NCI-H1105 (cell line): ENCODE data around the gene GATAD2B.
A peak's percentile ranks its signal among the peaks of the same experiment; 100 is the strongest.
"Not testable (repeated sequence)": the region's sequence is repeated elsewhere in the genome, so short reads cannot be mapped to it uniquely, and the experiment has no call there.

Source experiments
- DNase-seq: peaks from one replicate; lab custom pipeline; 2025; lab: John Stamatoyannopoulos, UW

Gene GATAD2B

GRCh38 chr1:153888533-153888932 lies 34.2 kb downstream of the GATAD2B start:
- no peak for DNase-seq

DNA sequence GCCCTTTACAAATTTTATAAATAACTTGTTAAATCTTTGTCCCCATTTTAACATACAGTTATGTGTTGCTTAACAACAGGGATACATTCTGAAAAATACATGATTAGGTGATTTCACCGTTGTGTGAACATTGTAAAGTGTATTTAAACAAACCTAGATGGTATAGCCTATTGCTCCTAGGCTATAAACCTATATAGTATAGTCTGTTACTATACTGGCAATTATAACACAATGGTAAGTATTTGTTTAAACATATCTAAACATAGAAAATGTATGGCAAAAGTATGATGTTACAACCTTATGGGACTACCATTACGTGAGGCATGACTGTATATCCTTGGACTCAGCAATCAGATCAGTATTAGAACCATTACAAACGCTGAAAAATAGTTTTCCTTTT lies 36.6 kb downstream of the GATAD2B start:
- no peak for DNase-seq

GRCh38 chr1:153883223-153883622 lies 39.5 kb downstream of the GATAD2B start:
- DNase-seq: no peak

DNA sequence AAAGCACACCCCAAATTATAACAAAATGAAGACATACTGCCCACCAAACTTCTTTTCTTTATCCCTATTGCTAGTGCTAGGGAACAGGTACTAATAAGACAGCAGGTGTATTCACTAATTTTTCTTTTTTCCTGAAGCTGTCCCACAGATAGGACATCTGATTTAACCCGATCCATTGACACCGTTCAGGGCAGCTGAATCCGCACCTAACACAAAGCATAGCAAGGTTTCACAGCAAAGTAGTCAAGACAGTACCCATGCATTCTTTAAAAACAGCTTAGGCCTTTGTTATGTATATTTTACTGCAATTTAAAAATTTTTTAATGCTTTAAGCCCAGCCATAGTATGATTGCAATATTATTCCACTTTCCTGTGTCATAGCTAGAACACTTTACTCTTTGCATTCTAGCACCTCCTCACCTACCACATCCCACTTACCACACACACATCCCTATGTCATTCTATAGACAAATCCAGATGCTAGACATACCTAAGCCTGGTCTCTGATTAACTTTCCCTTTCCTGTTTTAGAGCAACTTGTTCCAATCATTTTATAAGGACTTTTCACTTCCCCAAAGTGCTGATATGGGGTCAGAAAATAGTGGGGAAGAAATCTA lies 40.4 kb downstream of the GATAD2B start:
- DNase-seq: no peak

- peak; percentile 94 for DNase-seq
Measured at GRCh38 chr1:153881751-153882150, 41.0 kb downstream of the GATAD2B start.

DNA sequence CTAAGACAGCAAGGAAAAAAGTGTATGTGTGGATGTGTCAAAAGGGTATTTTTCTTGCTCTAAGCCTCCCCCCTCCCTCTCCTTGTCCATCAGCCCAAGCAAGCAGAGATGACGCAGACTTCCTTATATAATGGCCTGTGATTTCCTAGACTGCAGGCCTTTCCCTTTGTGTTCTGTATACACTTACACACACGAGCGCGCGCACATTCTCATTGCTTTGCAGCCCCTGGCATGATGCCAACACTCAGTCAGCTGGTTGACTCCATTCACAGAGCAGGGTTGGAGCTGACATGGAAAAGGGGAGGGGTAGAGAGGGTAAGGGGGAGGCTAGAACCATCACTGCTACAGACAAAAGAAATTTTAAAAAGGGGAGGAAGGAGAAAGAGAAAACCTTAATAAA lies 41.8 kb downstream of the GATAD2B start:
- peak; percentile 100 for DNase-seq

- DNase-seq: no peak
Measured at GRCh38 chr1:153880024-153880423, 42.7 kb downstream of the GATAD2B start.

DNA sequence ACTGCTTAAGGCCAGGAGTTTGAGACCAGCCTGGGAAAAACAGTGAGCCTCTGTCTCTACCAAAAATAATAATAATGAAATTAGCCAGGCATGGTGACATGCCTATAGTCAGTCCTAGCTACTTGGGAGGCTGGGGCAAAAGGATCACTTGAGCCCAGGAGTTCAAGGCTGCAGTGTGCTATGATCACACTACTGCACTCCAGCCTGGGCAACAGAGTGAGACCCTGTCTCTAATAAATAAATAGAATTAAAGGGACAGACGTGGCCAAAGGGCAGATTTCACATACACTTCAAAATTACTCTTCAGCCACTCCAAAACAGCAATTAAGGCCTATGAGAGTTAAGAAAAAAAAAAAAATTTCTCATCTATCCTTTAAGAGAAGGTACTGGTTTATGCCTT lies 45.7 kb downstream of the GATAD2B start:
- DNase-seq: no peak

DNA sequence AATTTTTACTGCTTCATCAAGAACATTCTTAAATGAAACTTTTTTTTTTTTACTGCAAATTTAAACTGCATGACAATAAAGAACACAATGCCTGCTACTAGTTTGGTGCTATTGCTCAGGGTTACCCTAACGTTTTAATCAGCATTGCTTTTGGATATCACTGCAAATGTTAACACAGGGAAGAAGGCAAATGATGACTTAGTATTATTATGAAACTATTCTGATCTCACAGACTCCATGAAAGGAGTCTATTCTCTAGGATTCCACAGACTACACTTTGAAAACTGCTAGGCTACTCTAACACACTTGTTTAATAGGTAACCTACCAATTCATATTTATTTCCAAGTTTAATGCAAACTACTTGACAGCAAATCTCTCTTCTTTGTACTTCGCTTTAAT lies 49.8 kb downstream of the GATAD2B start:
- DNase-seq: no peak

DNA sequence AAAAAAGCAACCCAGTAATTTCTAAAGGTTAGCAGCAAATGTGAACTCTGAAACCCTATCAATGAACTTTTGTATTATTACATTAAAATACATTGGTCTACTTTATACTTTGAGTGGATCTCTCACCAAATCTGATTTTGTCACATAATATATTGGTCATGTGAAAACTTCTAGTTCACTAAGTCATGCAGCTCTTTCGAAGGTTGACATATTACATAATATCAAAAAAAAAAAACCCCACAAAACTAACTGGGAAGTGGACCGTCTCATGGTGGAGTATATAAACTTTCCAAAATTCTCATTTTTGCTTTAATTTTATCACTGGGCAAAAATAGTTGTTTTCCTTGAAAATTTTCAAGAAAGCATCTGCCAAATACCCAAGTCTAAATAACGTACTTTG lies 50.4 kb downstream of the GATAD2B start:
- no peak for DNase-seq

DNA sequence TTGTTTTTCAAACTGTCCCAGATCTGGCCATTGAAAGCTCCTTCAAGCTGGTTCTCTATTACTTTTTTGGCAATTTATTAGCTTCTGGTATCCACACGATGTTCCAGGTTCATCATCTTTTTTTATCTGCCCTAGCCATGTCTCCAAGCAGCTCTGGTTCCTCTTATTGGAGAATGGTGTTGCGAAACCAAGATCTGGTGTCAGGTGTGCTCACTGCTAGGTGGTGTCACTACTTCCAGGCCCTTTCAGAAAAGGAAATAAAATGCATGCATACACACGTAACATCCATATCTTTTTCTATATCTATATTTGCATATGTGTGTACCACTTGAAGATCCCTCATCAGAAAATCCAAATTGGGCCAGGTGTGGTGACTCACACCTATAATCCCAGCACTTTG lies 53.3 kb downstream of the GATAD2B start:
- DNase-seq: no peak

GRCh38 chr1:153866045-153866850 lies 56.5 kb downstream of the GATAD2B start:
- DNase-seq: no peak

DNA sequence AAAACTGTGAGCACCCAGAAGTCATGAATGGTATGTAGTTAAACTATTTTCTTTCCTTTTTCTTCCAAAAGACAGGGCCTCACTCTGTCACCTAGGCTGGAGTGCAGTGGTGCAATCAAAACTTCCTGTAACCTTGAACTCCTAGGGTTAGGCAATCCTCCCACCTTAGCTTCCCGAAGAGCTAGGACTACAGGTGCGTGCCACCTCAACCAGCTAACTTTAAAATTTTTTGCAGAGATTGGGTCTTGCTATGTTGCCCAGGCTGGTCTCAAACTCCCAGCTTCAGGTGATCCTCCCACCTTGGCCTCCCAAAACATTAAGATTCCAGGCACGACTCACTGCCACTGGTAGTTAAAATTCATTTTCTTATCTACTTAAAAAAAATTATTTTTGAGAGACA lies 62.5 kb downstream of the GATAD2B start:
- DNase-seq: no peak

DNA sequence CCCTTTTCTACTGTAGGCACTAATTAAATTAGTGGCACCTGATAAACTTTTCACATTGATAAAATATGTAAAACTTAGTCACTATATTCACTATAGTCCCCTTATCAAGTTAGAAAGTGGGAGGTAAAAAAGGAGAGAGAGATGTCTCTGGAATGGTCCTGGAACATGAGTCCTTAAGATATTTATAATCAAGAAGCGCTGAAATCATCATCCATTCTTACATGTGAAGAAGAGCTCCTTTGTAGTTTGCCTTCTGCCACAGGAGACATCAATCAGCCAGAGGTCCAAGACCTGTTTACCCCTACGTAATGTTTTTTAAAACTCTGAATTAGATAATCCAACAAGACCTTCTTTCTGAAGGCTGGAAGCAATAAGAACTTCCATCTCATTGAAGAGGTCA lies 65.3 kb downstream of the GATAD2B start:
- no peak for DNase-seq

GRCh38 chr1:153856763-153857162 lies 66.0 kb downstream of the GATAD2B start:
- no peak for DNase-seq

DNA sequence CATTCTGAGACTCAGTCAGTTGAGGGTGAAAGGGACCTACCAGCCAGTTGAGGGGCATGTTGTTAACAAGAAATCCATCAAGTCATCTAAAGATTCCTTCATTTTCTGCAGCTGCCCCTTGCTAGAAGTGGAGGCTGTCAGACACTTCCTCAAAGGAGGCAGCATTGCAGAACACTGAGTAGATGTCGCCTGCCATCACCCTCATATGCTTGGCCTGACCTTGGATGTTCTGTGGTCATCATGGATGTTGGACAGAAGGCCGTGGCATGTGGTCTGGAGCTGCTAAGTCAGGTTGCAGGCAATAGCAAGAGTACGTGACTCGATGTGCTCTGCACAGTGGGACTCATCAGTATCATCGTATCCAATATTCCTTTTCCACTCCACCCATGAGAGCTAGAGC lies 70.6 kb downstream of the GATAD2B start:
- no peak for DNase-seq

GRCh38 chr1:153849487-153850185 lies 73.1 kb downstream of the GATAD2B start:
- DNase-seq: no peak

- DNase-seq: no peak
Measured at GRCh38 chr1:153848805-153849204, 74.0 kb downstream of the GATAD2B start.

GRCh38 chr1:153845158-153845557 lies 77.6 kb downstream of the GATAD2B start:
- DNase-seq: no peak

DNA sequence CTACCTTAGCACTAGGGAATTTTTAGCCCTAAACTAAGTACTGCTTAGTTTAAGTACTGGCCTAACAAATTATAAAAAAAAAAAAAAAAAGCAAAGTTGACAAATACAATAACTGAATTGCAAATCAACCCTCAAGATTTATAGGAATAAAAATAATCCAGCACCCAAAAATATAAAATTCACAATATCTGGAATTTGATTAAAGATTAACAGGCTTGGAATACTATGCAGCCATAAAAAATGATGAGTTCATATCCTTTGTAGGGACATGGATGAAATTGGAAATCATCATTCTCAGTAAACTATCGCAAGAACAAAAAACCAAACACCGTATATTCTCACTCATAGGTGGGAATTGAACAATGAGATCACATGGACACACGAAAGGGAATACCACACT lies 78.4 kb downstream of the GATAD2B start:
- not testable (repeated sequence) for DNase-seq

GRCh38 chr1:153842006-153842471 lies 80.7 kb downstream of the GATAD2B start:
- peak; percentile 40 for DNase-seq

GRCh38 chr1:153841463-153841994 lies 81.2 kb downstream of the GATAD2B start:
- no peak for DNase-seq

DNA sequence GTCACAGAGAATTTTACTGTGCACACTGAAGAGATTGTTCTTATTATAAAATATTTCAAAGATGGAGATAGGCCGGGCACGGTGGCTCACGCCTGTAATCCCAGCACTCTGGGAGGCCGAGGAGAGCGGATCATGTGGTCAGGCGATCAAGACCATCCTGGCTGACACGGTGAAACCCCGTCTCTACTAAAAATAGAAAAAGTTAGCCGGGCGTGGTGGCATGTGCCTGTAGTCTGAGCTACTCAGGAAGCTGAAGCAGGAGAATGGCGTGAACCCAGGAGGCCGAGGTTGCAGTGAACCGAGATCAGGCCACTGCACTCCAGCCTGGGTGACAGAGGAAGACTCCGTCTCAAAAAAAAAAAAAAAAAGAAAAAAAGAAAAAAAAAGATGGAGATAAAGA lies 82.0 kb downstream of the GATAD2B start:
- not testable (repeated sequence) for DNase-seq
